ENCODE data around the gene RAB5B.
"Not testable (repeated sequence)": the region's sequence is repeated elsewhere in the genome, so short reads cannot be mapped to it uniquely, and the experiment has no call there.

DNA sequence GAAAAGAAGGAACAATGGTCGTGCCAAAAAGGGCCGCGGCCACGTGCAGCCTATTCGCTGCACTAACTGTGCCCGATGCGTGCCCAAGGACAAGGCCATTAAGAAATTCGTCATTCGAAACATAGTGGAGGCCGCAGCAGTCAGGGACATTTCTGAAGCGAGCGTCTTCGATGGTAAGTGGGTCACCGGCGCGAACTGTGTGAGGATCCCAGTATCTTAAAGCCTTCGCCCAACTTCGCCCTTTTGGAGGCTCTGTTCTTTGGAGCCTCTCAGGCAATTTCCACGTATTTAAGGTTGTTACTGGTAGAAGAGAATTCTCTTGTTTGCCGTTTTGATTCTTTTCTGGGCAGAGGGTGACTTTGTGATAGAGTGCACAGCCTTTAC is 68.5 kb downstream of the RAB5B start:
- not testable (repeated sequence) for TF ChIP-seq CTCF (IDR thresholded peaks at IDR 0.05); CREB1 (CRISPR knock-in tag; IDR thresholded peaks at IDR 0.05); SMAD3 (CRISPR knock-in tag; IDR thresholded peaks at IDR 0.05; ENCODE audit: borderline replicate concordance); CREM (CRISPR knock-in tag; IDR thresholded peaks at IDR 0.05); NR3C1 (CRISPR knock-in tag; conservative IDR thresholded peaks at IDR 0.05; ENCODE audit: low read depth); FOXP1 (CRISPR knock-in tag; IDR thresholded peaks at IDR 0.05; ENCODE audit: borderline replicate concordance); MAX (CRISPR knock-in tag; IDR thresholded peaks at IDR 0.05); NR1H2 (CRISPR knock-in tag; IDR thresholded peaks at IDR 0.05)
- TF ChIP-seq, protein P1, sequence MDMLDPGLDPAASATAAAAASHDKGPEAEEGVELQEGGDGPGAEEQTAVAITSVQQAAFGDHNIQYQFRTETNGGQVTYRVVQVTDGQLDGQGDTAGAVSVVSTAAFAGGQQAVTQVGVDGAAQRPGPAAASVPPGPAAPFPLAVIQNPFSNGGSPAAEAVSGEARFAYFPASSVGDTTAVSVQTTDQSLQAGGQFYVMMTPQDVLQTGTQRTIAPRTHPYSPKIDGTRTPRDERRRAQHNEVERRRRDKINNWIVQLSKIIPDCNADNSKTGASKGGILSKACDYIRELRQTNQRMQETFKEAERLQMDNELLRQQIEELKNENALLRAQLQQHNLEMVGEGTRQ (CRISPR knock-in tag; IDR thresholded peaks at IDR 0.05), result not testable (repeated sequence)

Data from WTC11 (cell line).